Endodermal cell (in vitro differentiated cells): ENCODE results near the gene CTLA4. TPM values are rescaled to one million over a fixed set of nuclear protein-coding genes. Genes with fewer than 3 reads are reported as not detected.

Experiments
- DNase-seq: peaks from one replicate; pipeline ENCODE4 v3.0.0-alpha.2; 2017
- H3K27ac ChIP-seq: 2 replicates; pipeline ENCODE4 v1.5.1; 2013; ENCODE audit warnings: mild to moderate bottlenecking, low read depth, low read length, moderate library complexity
- H3K27me3 ChIP-seq: 2 replicates; pipeline ENCODE4 v1.6.1; 2013; ENCODE audit warnings: mild to moderate bottlenecking, low read length, moderate library complexity; ENCODE audit not compliant: insufficient read depth, control insufficient read depth, poor library complexity, severe bottlenecking
- H3K36me3 ChIP-seq: 2 replicates; pipeline ENCODE4 v1.7.0; 2013; ENCODE audit warnings: mild to moderate bottlenecking, low read length, moderate library complexity; ENCODE audit not compliant: control insufficient read depth, insufficient read depth
- H3K4me1 ChIP-seq: one replicate; pipeline ENCODE4 v1.7.0; 2013; ENCODE audit warnings: low read length; ENCODE audit not compliant: control insufficient read depth, insufficient read depth
- H3K4me3 ChIP-seq: 2 replicates; pipeline ENCODE4 v1.5.1; 2013; ENCODE audit warnings: mild to moderate bottlenecking, low read length, moderate library complexity
- H3K9ac ChIP-seq: 2 replicates; pipeline ENCODE4 v1.6.1; 2013; ENCODE audit warnings: mild to moderate bottlenecking, low read length, moderate library complexity; ENCODE audit not compliant: poor library complexity, severe bottlenecking; ENCODE audit errors: extremely low read depth
- H3K9me3 ChIP-seq: 2 replicates; pipeline ENCODE4 v1.6.1; 2013; ENCODE audit warnings: mild to moderate bottlenecking, low read length, moderate library complexity; ENCODE audit not compliant: control insufficient read depth
- H3K27ac Mint-ChIP-seq: 2 replicates; pipeline ENCODE4 v1.8.0; 2020; ENCODE audit warnings: mixed read lengths
- H3K27me3 Mint-ChIP-seq: 2 replicates; pipeline ENCODE4 v1.8.0; 2021; ENCODE audit warnings: mild to moderate bottlenecking, mixed read lengths; ENCODE audit not compliant: insufficient read depth
- H3K36me3 Mint-ChIP-seq: 2 replicates; pipeline ENCODE4 v1.8.0; 2020; ENCODE audit warnings: low read depth, mixed read lengths
- H3K4me1 Mint-ChIP-seq: 2 replicates; pipeline ENCODE4 v1.8.0; 2020; ENCODE audit warnings: mixed read lengths
- H3K4me3 Mint-ChIP-seq: 2 replicates; pipeline ENCODE4 v1.8.0; 2020; ENCODE audit warnings: mild to moderate bottlenecking, moderate library complexity, mixed read lengths
- H3K9me3 Mint-ChIP-seq: 2 replicates; pipeline ENCODE4 v1.8.0; 2020; ENCODE audit warnings: mild to moderate bottlenecking, mixed read lengths
- CTCF ChIP-seq: fragments of 200-600 bp; sonication (generic); conservative IDR thresholded peaks from 2 replicates; pipeline ENCODE4 v1.5.0; 2021; ENCODE audit warnings: antibody characterized with exemption, mild to moderate bottlenecking
- WGBS, 2 experiments: methylation state at CpG; one replicate each; pipeline versions ENCODE4 v1.1.5 to v1.1.7; 2013; ENCODE audit warnings: missing lambda C conversion rate in 2 of 2, mixed read lengths in 1 of 2; ENCODE audit not compliant: insufficient coverage in 1 of 2, insufficient read length in 1 of 2; 5-methylcytosine and 5-hydroxymethylcytosine counted together
- total RNA-seq, 2 donors: library from RNA; stranded (reverse); fragmentation: NEBNext Ultra II Directional in 1 of 2; extraction: Animal tissue kit (Norgen Biotek cat#: 25700) in 1 of 2; gene quantifications; 2 replicates in 1 of 2; 3 replicates in 1 of 2; pipeline ENCODE4 v1.2.1, GENCODE V29; 2021

CTLA4 gene
- total RNA-seq, 2 donors from 2014 or later: not detected

- Mint-ChIP-seq H3K36me3 (no peaks in the 10 kb centered on the region), H3K27me3 (no peaks in the 10 kb centered on the region), H3K9me3 (no peaks in the 10 kb centered on the region), H3K4me1 (no peaks in the 10 kb centered on the region), H3K4me3 (no peak overlapping the region), H3K27ac (no peak overlapping the region)
- TF ChIP-seq CTCF: no peak
- H3K27me3 ChIP-seq: no peaks in the 10 kb centered on the region
- no peaks in the 10 kb centered on the region for H3K9me3 ChIP-seq
- H3K36me3 ChIP-seq: no peaks in the 10 kb centered on the region
- H3K4me3 ChIP-seq: no peak overlapping the region
- 90% methylated on average over 1 of the region's 1 CpG; no CpG with 5 or more reads in 1 of the 2 experiments for WGBS, 2 experiments
- no peak overlapping the region for H3K9ac ChIP-seq
- no peaks in the 10 kb centered on the region for H3K4me1 ChIP-seq
- no peak overlapping the region for H3K27ac ChIP-seq
- DNase-seq: no peak
Measured at GRCh38 chr2:203889542-203889941, 22.0 kb downstream of the CTLA4 start.

GRCh38 chr2:203889944-203890343 lies 22.4 kb downstream of the CTLA4 start:
- Mint-ChIP-seq H3K36me3 (no peaks in the 10 kb centered on the region), H3K9me3 (no peaks in the 10 kb centered on the region), H3K4me3 (no peak overlapping the region), H3K27me3 (no peaks in the 10 kb centered on the region), H3K27ac (no peak overlapping the region), H3K4me1 (no peaks in the 10 kb centered on the region)
- TF ChIP-seq CTCF: no peak
- Histone ChIP-seq H3K9ac (no peak overlapping the region), H3K4me1 (no peaks in the 10 kb centered on the region), H3K27me3 (no peaks in the 10 kb centered on the region), H3K36me3 (no peaks in the 10 kb centered on the region), H3K4me3 (no peak overlapping the region), H3K27ac (no peak overlapping the region), H3K9me3 (no peaks in the 10 kb centered on the region)
- no peak for DNase-seq
- 92% methylated on average over 1 of the region's 1 CpG; no CpG with 5 or more reads in 1 of the 2 experiments for WGBS, 2 experiments

- no peak for TF ChIP-seq CTCF
- no peaks in the 10 kb centered on the region for H3K4me1 Mint-ChIP-seq
Measured at GRCh38 chr2:203890733-203891132, 23.2 kb downstream of the CTLA4 start.

More at GRCh38 chr2:203890733-203891132, 23.2 kb downstream of the CTLA4 start:
- no peaks in the 10 kb centered on the region for H3K36me3 ChIP-seq
- H3K4me1 ChIP-seq: no peaks in the 10 kb centered on the region
- DNase-seq: no peak
- H3K36me3 Mint-ChIP-seq: no peaks in the 10 kb centered on the region
- H3K27me3 Mint-ChIP-seq: no peaks in the 10 kb centered on the region
- H3K4me3 Mint-ChIP-seq: no peak overlapping the region
- H3K4me3 ChIP-seq: no peak overlapping the region
- H3K27me3 ChIP-seq: no peaks in the 10 kb centered on the region
- H3K9me3 ChIP-seq: no peaks in the 10 kb centered on the region
- H3K27ac Mint-ChIP-seq: no peak overlapping the region
- no peaks in the 10 kb centered on the region for H3K9me3 Mint-ChIP-seq
- WGBS, 2 experiments: 90% methylated on average over 1 of the region's 1 CpG; no CpG with 5 or more reads in 1 of the 2 experiments
- no peak overlapping the region for H3K9ac ChIP-seq
- no peak overlapping the region for H3K27ac ChIP-seq
